Peyer's patch (tissue), 4 donors: ENCODE results near the gene GPR158. TPM values are rescaled to one million over a fixed set of nuclear protein-coding genes. Genes with fewer than 3 reads are reported as not detected.

Source experiments
- DNase-seq, 3 donors: peaks; one replicate each; pipeline ENCODE4 v3.0.0-alpha.2; 2017 to 2019
- H3K27ac ChIP-seq, 4 donors: fragments of 200-600 bp; sonication (generic); one replicate each; pipeline ENCODE4 v1.5.1; 2016 to 2019
- H3K27me3 ChIP-seq, 2 donors: fragments of 200-600 bp; sonication (generic); one replicate each; pipeline ENCODE4 v1.5.1; 2019
- H3K36me3 ChIP-seq, 3 donors: fragments of 200-600 bp; sonication (generic); one replicate each; pipeline ENCODE4 v1.5.1; 2016 to 2019
- H3K4me1 ChIP-seq, 4 donors: fragments of 200-600 bp; sonication (generic); one replicate each; pipeline ENCODE4 v1.5.1; 2016 to 2019
- H3K4me3 ChIP-seq, 4 donors: fragments of 200-600 bp; sonication (generic); 1 replicate in 3 of 4; 2 replicates in 1 of 4; pipeline ENCODE4 v1.5.1; 2016 to 2019; ENCODE audit warnings: mild to moderate bottlenecking in 1 of 4
- H3K9me3 ChIP-seq, 4 donors: fragments of 200-600 bp; sonication (generic); one replicate each; pipeline ENCODE4 v1.5.1; 2016 to 2019; ENCODE audit warnings: mild to moderate bottlenecking in 1 of 4
- POLR2A ChIP-seq, 2 donors: fragments of 450-650 bp; IDR thresholded peaks; one replicate each; pipeline ENCODE4 v1.5.1; 2017; ENCODE audit warnings: antibody characterized with exemption in 2 of 2, mild to moderate bottlenecking in 2 of 2, moderate library complexity in 2 of 2
- total RNA-seq, 4 donors: library from RNA; depleted of rRNA; stranded (reverse); fragments of >200 nt; gene quantifications; one replicate each; pipeline ENCODE4 v1.1.0, GENCODE V29; 2016
- TF ChIP-seq, protein P1 (sequence below), 6 experiments: fragments of 450-650 bp in 4 of 6; fragments of 200-600 bp in 2 of 6; sonication (generic) in 1 of 6; IDR thresholded peaks; one replicate each; pipeline ENCODE4 v1.5.1; 2017 to 2019; ENCODE audit warnings: antibody characterized with exemption in 6 of 6, mild to moderate bottlenecking in 3 of 6, moderate library complexity in 1 of 6

GPR158 gene
- total RNA-seq, 4 donors from 2014 or later, result under 0.01 to 0.28 (median 0.27) TPM; not detected in 1

DNA sequence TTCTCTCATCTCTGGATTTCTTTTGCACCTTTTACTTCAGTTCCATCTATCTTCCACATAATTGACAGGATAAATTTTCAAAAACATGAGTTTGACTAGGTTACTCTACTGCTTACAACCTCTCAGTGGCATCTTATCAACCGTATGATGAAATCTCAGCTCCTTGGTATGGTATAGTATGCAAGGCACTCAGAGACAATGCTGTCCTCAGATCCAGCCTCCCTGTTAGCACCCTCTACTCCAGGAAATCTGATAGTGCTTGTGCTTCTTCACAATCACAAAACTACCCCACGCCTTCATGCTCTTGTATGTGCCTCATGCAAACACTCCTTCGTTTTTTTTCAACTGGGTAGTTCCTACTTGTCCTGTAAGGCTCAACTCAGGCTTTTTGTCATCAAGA, 330.7 kb downstream of the GPR158 start:
- no peaks in the 10 kb centered on the region for H3K9me3 ChIP-seq
- TF ChIP-seq POLR2A (IDR thresholded peaks at IDR 0.05), result no peak
- H3K27me3 ChIP-seq, result no peaks in the 10 kb centered on the region
- DNase-seq, result no peak
- no peaks in the 10 kb centered on the region for H3K4me1 ChIP-seq
- H3K27ac ChIP-seq, result no peak overlapping the region
- no peaks in the 10 kb centered on the region for H3K36me3 ChIP-seq
- H3K4me3 ChIP-seq, result no peak overlapping the region

DNA sequence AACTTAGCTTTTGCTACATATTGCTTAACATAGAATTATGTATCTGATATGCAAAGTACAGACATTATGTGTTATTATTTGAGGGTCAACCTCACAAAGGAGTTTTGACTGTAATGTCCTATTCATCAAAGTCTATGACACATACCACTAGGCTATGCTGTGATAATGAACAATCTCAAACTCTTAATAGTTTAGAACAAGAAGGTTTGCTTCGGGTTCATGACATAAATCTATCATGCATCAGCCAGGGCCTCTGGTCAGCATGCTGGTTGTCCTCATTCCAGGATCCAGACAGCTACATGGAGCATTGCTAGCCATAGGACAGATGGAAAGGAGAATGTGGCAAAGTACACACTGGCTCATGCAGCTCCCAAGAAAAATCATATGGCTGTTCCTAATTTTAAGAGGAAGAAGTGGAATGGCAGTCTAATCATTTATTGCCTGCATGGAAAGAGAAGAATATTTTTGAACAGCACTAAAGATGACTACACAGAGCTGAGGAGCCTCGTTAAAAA, 332.1 kb downstream of the GPR158 start:
- no peaks in the 10 kb centered on the region for H3K27me3 ChIP-seq
- DNase-seq, result no peak
- no peaks in the 10 kb centered on the region for H3K36me3 ChIP-seq
- TF ChIP-seq, protein P1, sequence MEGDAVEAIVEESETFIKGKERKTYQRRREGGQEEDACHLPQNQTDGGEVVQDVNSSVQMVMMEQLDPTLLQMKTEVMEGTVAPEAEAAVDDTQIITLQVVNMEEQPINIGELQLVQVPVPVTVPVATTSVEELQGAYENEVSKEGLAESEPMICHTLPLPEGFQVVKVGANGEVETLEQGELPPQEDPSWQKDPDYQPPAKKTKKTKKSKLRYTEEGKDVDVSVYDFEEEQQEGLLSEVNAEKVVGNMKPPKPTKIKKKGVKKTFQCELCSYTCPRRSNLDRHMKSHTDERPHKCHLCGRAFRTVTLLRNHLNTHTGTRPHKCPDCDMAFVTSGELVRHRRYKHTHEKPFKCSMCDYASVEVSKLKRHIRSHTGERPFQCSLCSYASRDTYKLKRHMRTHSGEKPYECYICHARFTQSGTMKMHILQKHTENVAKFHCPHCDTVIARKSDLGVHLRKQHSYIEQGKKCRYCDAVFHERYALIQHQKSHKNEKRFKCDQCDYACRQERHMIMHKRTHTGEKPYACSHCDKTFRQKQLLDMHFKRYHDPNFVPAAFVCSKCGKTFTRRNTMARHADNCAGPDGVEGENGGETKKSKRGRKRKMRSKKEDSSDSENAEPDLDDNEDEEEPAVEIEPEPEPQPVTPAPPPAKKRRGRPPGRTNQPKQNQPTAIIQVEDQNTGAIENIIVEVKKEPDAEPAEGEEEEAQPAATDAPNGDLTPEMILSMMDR (IDR thresholded peaks at IDR 0.05), result no peak
- TF ChIP-seq POLR2A (IDR thresholded peaks at IDR 0.05), result no peak
- H3K4me1 ChIP-seq, result no peaks in the 10 kb centered on the region
- H3K9me3 ChIP-seq, result no peaks in the 10 kb centered on the region
- no peak overlapping the region for H3K27ac ChIP-seq
- no peak overlapping the region for H3K4me3 ChIP-seq

DNA sequence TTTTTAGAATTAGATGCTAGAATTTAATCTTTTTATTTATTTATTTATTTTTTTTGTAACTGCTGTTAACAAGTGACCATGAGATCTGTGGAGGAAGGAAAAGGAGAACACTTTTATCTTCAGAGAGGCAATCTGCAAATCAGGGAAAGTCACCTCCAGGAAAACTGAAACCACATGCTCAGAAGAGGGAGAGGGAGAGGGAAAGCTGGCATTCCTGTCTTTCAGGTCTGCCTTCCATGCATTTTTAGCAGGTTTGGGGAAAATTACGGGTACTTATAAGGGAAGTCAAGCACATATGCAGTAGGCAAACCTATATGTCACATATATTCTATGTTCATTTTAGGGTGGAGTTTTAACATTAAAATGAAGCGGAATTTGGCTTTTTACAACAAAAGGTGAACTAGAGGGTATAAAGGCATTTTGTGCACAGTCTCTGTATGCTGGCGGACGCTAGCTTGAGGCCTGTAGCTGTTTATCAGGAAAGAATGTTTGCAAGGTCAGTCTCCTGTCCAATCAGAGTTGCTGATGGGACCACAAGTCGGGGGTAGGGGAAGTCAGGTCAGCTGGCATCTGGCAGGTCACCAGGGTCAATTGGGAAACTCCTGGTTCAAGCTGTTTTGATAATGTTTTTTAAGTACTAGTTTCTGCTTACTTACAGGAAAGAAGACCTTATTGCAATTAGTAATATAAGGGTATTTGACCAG, 333.5 kb downstream of the GPR158 start:
- no peak for TF ChIP-seq POLR2A (IDR thresholded peaks at IDR 0.05)
- DNase-seq, result no peak
- H3K27me3 ChIP-seq, result no peaks in the 10 kb centered on the region
- H3K4me3 ChIP-seq, result no peak overlapping the region
- no peaks in the 10 kb centered on the region for H3K9me3 ChIP-seq
- H3K27ac ChIP-seq, result no peak overlapping the region
- H3K36me3 ChIP-seq, result no peaks in the 10 kb centered on the region
- no peaks in the 10 kb centered on the region for H3K4me1 ChIP-seq

DNA sequence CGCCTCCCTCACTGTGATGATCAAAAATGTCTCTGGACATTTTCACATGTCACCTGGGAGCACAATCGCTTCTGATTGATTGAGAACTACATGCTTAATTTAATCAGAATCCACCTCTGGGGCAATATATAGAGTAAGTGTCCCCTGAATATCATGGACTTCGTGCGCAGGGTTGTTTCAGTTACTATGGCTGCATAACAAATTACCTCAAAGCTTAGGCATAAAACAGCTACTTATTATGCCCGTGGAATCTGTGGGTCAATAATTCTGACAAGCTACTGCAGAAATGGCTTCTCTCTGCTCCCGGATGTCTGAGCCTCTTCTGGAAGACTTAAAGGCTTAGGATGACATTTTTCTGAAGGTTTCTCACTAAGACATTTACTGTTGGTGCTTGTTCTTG, 334.4 kb downstream of the GPR158 start:
- TF ChIP-seq, protein P1 (IDR thresholded peaks at IDR 0.05), result no peak
- no peak for TF ChIP-seq POLR2A (IDR thresholded peaks at IDR 0.05)
- Histone ChIP-seq H3K4me1 (no peaks in the 10 kb centered on the region), H3K27me3 (no peaks in the 10 kb centered on the region), H3K4me3 (no peak overlapping the region), H3K36me3 (no peaks in the 10 kb centered on the region), H3K9me3 (no peaks in the 10 kb centered on the region), H3K27ac (no peak overlapping the region)
- no peak for DNase-seq

DNA sequence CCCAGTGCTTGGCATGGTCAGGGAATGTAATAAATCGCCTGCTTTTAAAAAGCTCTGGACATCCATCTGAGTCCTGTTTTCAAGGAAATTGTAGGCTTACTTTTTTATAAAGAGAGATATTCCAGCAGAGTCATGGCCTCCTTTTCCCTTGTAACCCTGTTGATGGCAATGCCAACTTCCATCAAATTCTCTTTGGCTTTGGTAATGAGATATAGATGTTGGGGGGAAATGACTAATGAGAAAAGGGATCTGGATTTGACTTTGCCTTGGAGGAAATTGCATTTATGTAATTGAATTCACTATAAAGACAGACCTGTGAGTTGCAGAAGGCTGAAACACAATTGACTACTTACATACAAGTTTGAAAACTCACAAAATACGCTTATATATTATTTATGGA, 347.5 kb downstream of the GPR158 start:
- Histone ChIP-seq H3K27me3 (no peaks in the 10 kb centered on the region), H3K36me3 (no peaks in the 10 kb centered on the region), H3K4me3 (no peak overlapping the region), H3K9me3 (no peaks in the 10 kb centered on the region), H3K4me1 (no peaks in the 10 kb centered on the region), H3K27ac (no peak overlapping the region)
- no peak for TF ChIP-seq POLR2A (IDR thresholded peaks at IDR 0.05)
- TF ChIP-seq, protein P1 (IDR thresholded peaks at IDR 0.05), result no peak
- DNase-seq, result no peak

DNA sequence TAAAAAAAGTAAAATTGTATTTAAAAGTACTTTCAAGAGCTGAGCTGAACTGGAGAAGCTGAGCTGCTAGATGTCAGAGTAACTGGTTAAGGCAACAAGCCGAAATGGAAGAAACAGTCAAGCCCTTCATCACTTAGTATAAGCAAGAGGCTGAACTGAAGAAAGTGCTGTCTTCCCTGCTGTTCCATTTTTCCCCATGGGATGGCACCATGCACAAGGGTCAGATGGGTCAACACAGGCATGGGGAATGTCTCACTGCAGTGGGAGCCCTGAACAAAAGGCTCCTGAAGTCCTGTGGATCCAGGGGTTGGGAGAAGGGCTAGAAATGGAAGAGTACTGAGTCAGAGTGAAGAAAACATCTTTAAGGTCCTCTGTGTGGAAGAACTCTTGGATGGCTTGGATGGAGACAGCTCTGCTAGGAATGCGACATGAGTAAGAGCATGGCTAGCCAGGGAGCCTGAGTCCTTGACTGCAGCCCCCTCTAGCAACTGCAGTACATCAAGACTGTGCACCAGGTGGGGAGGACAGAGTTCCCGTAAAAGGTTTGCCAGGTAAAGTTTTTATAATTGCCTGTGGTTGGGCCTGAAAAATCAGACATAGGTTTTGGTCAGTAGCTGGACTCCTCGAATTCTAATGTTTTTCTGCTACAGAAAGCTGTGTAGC, 348.3 kb downstream of the GPR158 start:
- H3K9me3 ChIP-seq, result no peaks in the 10 kb centered on the region
- H3K27me3 ChIP-seq, result no peaks in the 10 kb centered on the region
- no peak overlapping the region for H3K4me3 ChIP-seq
- no peaks in the 10 kb centered on the region for H3K4me1 ChIP-seq
- DNase-seq, result no peak
- no peak overlapping the region for H3K27ac ChIP-seq
- no peaks in the 10 kb centered on the region for H3K36me3 ChIP-seq
- TF ChIP-seq, protein P1 (IDR thresholded peaks at IDR 0.05), result no peak
- TF ChIP-seq POLR2A (IDR thresholded peaks at IDR 0.05), result no peak
